A549 treated with ZK216348 at 1 μM for 4 hours (cell line): ENCODE measurements around the gene GOLGA7B. TPM values are rescaled to one million over a fixed set of nuclear protein-coding genes. Genes with fewer than 3 reads are reported as not detected.

ENCODE experiments used
- total RNA-seq: library from RNA; stranded (reverse); fragments of 200-300 nt; extraction: Qiagen RNA extraction; gene quantifications from 5 replicates; pipeline ENCODE4 v1.2.3, GENCODE V29; 2022; ENCODE audit warnings: low read depth

Gene GOLGA7B
- 2.9 to 4.5 TPM (median 4.0 TPM) in 5 replicates for total RNA-seq

GRCh38 chr10:97849687-97850402 is at the start of gene GOLGA7B:
GOLGA7B (plus strand) TSS chr10:97849843; CDS start chr10:97850304, 461 bp downstream.

Other genes starting within 250 kb of the GOLGA7B start
- gene MORN4, start 216.3 kb upstream of the GOLGA7B start, total RNA-seq = 6.8 to 9.0 TPM (median 8.4 TPM) in 5 replicates
- 21.4 to 28.1 TPM (median 25.5 TPM) in 5 replicates for gene PI4K2A, start 209.2 kb upstream of the GOLGA7B start, total RNA-seq
- gene AVPI1, start 162.6 kb upstream of the GOLGA7B start, total RNA-seq = 76.5 to 114 TPM (median 96.9 TPM) in 5 replicates
- 34.0 to 55.5 TPM (median 49.0 TPM) in 5 replicates for gene MARVELD1, start 136.1 kb upstream of the GOLGA7B start, total RNA-seq
- 14.8 to 26.9 TPM (median 24.1 TPM) in 5 replicates for gene ZFYVE27, start 112.7 kb upstream of the GOLGA7B start, total RNA-seq
- 1.5 to 2.4 TPM (median 1.9 TPM) in 5 replicates for gene SFRP5, start 77.8 kb upstream of the GOLGA7B start, total RNA-seq
- 1.0 to 1.4 TPM (median 1.2 TPM) in 5 replicates for gene CRTAC1, start 180.8 kb downstream of the GOLGA7B start, total RNA-seq